Hepatocyte (in vitro differentiated cells): Measurements from ENCODE around the gene ASPDH.

Source experiments
- CTCF ChIP-seq: fragments of 200-600 bp; sonication (generic); IDR thresholded peaks from 2 replicates; pipeline ENCODE4 v1.5.1; 2016; ENCODE audit warnings: antibody characterized with exemption, mild to moderate bottlenecking; ENCODE audit not compliant: poor library complexity
- EZH2 ChIP-seq: fragments of 200-600 bp; sonication (generic); IDR thresholded peaks from 2 replicates; pipeline ENCODE4 v1.6.1; 2016; ENCODE audit warnings: antibody characterized with exemption, mild to moderate bottlenecking, borderline replicate concordance
- EZH2phosphoT487 ChIP-seq: fragments of 200-600 bp; sonication (generic); IDR thresholded peaks from one replicate; pipeline ENCODE4 v1.6.1; 2018; ENCODE audit warnings: antibody characterized with exemption, mild to moderate bottlenecking, low read depth, moderate library complexity; ENCODE audit not compliant: unreplicated experiment, severe bottlenecking

- TF ChIP-seq CTCF (no peak), EZH2phosphoT487 (no peak), EZH2 (no peak)
These were observed 23.3 kb downstream of the ASPDH start for GRCh38 chr19:50490411-50490811.
